DND-41 (cell line): ENCODE data around the gene ZMYND11.

Experiments used
- EZH2 ChIP-seq: IDR thresholded peaks from 3 replicates; pipeline ENCODE4 v1.6.1; 2012; ENCODE audit warnings: borderline replicate concordance, low read depth, mild to moderate bottlenecking, moderate library complexity, low read length, inconsistent platforms; ENCODE audit not compliant: severe bottlenecking
- TF ChIP-seq, protein P1 (sequence below): IDR thresholded peaks from 2 replicates; pipeline ENCODE4 v1.5.1; 2012; ENCODE audit warnings: borderline replicate concordance, low read length, moderate library complexity, mild to moderate bottlenecking; ENCODE audit not compliant: poor library complexity, severe bottlenecking; ENCODE audit errors: extremely low read depth

DNA sequence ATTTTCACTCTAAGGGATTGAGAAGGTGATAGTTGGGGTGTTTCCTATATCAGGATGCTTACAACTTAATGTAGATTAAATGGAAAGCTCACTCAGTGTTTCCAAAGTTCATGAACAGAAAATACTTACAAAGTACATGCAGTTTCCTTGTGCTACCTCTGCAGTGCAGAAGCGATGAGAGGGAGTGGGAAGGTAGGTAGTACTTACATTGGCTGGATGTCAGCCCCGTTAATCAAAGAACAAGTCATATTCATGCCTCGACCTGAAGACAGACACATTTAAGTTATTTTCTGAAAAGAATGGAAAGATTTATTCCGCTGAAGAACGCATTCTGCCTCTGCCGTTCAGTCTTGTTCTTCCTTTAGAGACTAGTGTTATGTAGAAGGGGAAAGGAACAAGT is 93.1 kb downstream of the ZMYND11 start:
- TF ChIP-seq, protein P1, sequence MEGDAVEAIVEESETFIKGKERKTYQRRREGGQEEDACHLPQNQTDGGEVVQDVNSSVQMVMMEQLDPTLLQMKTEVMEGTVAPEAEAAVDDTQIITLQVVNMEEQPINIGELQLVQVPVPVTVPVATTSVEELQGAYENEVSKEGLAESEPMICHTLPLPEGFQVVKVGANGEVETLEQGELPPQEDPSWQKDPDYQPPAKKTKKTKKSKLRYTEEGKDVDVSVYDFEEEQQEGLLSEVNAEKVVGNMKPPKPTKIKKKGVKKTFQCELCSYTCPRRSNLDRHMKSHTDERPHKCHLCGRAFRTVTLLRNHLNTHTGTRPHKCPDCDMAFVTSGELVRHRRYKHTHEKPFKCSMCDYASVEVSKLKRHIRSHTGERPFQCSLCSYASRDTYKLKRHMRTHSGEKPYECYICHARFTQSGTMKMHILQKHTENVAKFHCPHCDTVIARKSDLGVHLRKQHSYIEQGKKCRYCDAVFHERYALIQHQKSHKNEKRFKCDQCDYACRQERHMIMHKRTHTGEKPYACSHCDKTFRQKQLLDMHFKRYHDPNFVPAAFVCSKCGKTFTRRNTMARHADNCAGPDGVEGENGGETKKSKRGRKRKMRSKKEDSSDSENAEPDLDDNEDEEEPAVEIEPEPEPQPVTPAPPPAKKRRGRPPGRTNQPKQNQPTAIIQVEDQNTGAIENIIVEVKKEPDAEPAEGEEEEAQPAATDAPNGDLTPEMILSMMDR: no peak
- no peak for TF ChIP-seq EZH2
